GM06990 (cell line): Measurements from ENCODE around the gene DGKE.

Source experiments
- DNase-seq: peaks from one replicate; pipeline ENCODE4 v3.0.0-alpha.2; 2011; ENCODE audit not compliant: insufficient read length; ENCODE audit errors: extremely low read depth
- H3K27me3 ChIP-seq: replicated peaks from 2 replicates; pipeline ENCODE4 v1.6.0; 2011; ENCODE audit warnings: low read length; ENCODE audit not compliant: control insufficient read depth, insufficient read depth
- H3K36me3 ChIP-seq: 2 replicates; pipeline ENCODE4 v1.5.1; 2011; ENCODE audit warnings: low read length; ENCODE audit not compliant: control insufficient read depth, insufficient read depth
- H3K4me3 ChIP-seq: replicated peaks from 2 replicates; pipeline ENCODE4 v1.5.1; 2011; ENCODE audit warnings: low read depth, mild to moderate bottlenecking, control low read depth, low read length
- CTCF ChIP-seq: IDR thresholded peaks from 2 replicates; pipeline ENCODE4 v1.5.1; 2011; ENCODE audit warnings: low read length, control low read depth, mild to moderate bottlenecking, inconsistent platforms; ENCODE audit not compliant: insufficient read depth, poor library complexity, severe bottlenecking

Gene DGKE

GRCh38 chr17:56838687-56839086 is 4.7 kb downstream of the DGKE start:
- no peaks in the 10 kb centered on the region for H3K27me3 ChIP-seq
- H3K4me3 ChIP-seq = no peak overlapping the region
- no peak for TF ChIP-seq CTCF
- DNase-seq = no peak
- peaks cover 1% of the 10 kb centered on the region for H3K36me3 ChIP-seq

- Histone ChIP-seq H3K36me3 (peaks cover 1% of the 10 kb centered on the region), H3K27me3 (no peaks in the 10 kb centered on the region), H3K4me3 (no peak overlapping the region)
- no peak for TF ChIP-seq CTCF
- DNase-seq = no peak
These were observed 8.6 kb downstream of the DGKE start for GRCh38 chr17:56842577-56842976.

- peaks cover 3% of the 10 kb centered on the region for H3K36me3 ChIP-seq
- H3K4me3 ChIP-seq = no peak overlapping the region
- TF ChIP-seq CTCF = no peak
- DNase-seq = no peak
- H3K27me3 ChIP-seq = no peaks in the 10 kb centered on the region
These were observed 12.0 kb downstream of the DGKE start for GRCh38 chr17:56845934-56846333.

GRCh38 chr17:56847106-56847505 is 13.2 kb downstream of the DGKE start:
- Histone ChIP-seq H3K36me3 (peaks cover 3% of the 10 kb centered on the region), H3K27me3 (no peaks in the 10 kb centered on the region), H3K4me3 (no peak overlapping the region)
- no peak for TF ChIP-seq CTCF
- no peak for DNase-seq

- no peaks in the 10 kb centered on the region for H3K27me3 ChIP-seq
- no peak for DNase-seq
- no peak for TF ChIP-seq CTCF
- H3K36me3 ChIP-seq = peaks cover 3% of the 10 kb centered on the region
- no peak overlapping the region for H3K4me3 ChIP-seq
These were observed 15.2 kb downstream of the DGKE start for GRCh38 chr17:56849131-56849530.

GRCh38 chr17:56850591-56850990 is 16.6 kb downstream of the DGKE start:
- H3K4me3 ChIP-seq = no peak overlapping the region
- TF ChIP-seq CTCF = no peak
- no peaks in the 10 kb centered on the region for H3K27me3 ChIP-seq
- DNase-seq = no peak
- peaks cover 3% of the 10 kb centered on the region for H3K36me3 ChIP-seq
